Erythroblast (primary cell): ENCODE results near the gene LOXL4.

Experiments used
- GATA1 ChIP-seq: IDR thresholded peaks from 2 replicates; pipeline ENCODE4 v1.6.1; 2011; ENCODE audit warnings: low read depth, mild to moderate bottlenecking, control low read depth, low read length, moderate library complexity
- POLR2A ChIP-seq: IDR thresholded peaks from 2 replicates; pipeline ENCODE4 v1.6.1; 2011; ENCODE audit warnings: mild to moderate bottlenecking, low read length

GRCh38 chr10:98209441-98209840 is 58.6 kb downstream of the LOXL4 start:
- no peak for TF ChIP-seq POLR2A
- no peak for TF ChIP-seq GATA1
